Islet of Langerhans (tissue), 1 donor: ENCODE data around the gene GPR32.
"Not testable (repeated sequence)": the region's sequence is repeated elsewhere in the genome, so short reads cannot be mapped to it uniquely, and the experiment has no call there.

ENCODE experiments used
- FAIRE-seq: peaks from one replicate; lab custom pipeline; 2011; peaks lifted over from hg19 to GRCh38; lab: Jason Lieb, UNC

GPR32 gene

DNA sequence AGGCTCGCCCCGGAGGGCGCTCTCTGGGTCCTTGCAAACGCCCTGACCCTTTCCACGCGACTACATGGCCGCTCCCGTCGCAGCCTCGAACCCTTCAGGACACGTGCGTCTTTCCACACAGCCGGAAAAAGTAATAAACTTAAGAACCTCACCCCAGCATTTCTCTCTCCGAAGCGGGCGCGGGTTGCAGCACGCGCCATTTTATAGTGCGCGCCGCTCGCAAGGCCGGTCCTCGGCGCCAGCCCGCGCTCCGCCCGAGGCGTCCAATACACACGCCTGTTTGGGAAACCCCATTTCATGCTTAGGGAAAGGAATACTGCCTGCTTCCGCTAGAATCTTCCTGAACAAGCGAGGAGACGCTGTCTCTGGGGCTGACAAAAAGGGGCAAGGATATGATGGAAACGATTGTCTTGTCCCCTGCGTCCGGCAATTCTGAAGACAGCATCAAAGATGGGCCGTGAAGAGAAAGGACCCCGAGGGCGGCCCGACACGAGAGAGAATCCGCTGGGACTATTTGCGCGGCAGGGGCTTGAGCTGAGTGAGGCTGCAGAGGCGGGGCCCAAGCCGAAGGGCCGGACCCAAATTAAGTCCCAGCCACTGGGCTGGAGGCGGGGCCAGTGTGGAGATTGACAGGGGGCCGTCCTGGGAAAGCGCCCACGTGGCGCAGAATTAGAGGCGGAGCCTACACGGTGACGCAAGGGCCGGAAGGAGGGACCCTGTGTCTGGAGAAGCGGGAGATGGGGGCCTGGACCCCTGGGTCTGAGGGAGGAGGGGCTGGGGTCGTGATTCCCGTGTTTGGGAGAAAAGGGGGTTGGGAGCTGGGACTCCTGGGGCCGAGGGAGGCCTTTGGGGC lies 34.4 kb downstream of the GPR32 start:
- peak; percentile 79 for FAIRE-seq

DNA sequence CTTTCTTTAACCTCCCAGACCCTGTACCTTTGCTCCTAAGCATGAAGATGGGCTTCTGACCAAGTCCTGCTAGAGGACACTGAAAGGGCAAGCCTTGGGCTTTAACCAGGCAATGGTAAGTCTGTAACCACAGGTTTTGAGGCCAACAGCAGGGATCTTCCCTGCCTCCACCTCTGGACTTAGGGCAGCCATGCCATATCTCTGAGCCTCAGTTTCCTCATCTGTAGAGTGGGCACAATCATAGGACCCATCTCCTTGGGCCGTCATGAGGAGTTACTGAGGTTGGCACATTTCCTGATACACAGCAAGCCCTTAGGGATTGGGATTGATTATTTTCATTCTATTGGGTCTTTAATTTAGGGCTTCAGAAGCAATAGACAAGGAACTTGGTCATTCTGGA lies 38.6 kb downstream of the GPR32 start:
- FAIRE-seq: no peak

DNA sequence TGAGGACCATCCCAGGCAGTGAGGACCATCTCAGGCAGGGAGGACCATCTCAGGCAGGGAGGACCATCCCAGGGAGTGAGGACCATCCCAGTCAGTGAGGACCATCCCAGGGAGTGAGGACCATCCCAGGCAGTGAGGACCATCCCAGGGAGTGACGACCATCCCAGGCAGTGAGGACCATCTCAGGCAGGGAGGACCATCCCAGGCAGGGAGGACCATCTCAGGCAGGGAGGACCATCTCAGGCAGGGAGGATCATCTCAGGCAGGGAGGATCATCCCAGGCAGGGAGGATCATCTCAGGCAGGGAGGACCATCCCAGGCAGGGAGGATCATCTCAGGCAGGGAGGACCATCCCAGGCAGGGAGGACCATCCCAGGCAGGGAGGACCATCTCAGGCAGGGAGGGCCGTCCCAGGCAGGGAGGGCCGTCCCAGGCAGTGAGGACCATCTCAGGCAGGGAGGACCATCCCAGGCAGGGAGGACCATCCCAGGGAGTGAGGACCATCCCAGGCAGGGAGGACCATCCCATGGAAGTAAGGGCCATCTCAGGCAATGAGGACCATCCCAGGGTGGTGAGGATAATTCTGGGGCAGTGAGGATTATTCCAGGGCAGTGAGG lies 41.5 kb downstream of the GPR32 start:
- FAIRE-seq: not testable (repeated sequence)

DNA sequence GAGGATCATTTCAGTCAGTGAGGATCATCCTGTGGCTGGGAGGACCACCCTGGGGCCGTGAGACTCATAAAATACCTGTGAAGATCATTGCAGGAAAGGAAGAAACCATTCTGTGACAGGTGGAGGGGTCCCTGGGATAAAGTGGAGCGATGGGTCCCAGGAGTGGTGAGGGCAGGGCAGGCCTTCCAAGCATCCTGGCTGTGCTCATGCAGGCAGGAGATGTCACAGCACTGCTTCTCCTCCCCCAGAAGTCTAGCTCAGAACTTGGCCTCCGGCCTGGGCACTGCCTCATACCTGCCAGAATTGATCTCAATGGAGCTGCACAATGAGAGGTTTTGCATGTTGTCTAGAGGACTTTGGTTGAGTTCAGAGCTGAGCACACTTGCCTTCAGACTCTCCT lies 42.2 kb downstream of the GPR32 start:
- no peak for FAIRE-seq

DNA sequence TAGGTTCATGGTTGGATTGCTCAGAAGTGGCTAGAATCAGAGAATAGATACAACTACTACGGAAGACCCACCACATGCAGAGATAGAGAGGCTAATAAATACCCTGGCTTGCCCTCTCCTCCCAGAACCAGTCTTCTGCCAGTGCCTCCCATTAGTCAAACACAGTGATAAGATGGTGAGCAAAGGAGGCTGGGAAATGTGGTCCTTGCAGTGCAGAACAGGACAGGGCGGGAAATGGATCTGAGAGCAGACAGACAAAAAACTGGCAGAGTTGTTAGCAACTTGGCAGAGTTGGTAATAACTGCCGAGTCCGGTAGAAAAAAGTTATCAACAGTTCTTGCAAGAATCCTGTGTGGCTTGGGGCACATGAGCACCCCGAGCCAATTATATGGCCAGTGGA lies 44.6 kb downstream of the GPR32 start:
- no peak for FAIRE-seq

DNA sequence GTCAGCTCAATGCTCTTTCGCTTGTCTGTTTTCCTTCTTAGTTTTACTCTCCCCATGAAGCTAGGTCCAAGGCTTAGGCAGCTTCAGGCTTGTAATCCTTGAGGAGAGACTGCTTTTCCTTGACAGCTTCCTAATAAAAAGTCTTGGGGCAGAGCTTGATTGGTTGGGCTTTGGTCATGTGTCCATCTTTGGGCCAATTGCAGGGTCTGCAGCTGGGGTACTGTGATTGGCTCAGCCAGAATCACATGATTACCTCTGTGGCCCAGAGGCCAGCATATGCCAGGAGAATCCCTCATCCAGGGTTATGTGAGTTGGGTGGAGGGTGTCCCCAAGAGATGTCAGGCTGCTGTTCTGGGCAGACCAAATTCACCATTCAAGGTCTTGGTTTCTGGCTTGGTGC lies 45.2 kb downstream of the GPR32 start:
- no peak for FAIRE-seq

DNA sequence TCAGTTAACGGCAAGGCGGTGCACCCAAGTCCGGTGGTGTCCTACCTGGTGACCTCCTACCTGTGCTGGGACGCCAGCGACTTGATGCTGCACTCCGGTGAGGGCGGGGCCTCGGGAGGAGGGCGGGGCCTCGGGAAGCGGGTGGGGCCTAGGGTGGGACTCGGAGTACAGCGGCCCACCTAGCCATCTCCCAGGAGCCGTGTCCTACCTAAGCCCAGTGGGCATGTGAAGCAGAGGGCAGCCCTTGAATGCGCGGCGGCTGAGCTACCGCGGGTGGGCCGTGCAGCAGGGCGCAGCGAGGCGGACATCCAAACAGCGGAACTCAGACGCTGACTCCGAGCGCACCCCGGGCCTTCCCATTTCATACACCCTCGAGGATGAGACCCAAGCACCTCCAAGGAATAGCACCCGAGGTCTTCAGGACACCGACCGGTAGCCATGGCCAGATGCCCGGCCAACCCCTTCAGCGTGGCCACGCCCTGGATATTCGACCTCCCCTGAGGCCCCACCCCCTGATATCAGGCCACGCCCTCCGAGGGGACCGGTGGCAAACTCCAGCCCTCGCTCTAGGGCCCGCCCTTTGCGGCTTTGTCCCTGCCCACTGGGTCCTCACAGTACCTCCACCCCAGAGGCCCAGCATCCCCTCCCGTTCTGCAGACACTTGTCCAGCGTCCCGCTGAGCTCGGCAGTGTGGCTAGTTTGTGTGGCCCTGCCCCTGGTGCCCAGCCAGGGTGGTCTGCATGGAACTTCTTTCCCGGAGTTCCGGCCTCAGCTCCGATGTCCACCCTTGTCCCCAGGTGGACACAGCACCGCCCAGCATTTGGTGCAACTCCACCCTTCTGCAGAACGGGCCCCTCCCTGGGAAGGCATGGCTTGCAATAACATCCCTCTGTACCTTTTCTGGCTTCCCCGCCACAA lies 47.9 kb downstream of the GPR32 start:
- FAIRE-seq: no peak

DNA sequence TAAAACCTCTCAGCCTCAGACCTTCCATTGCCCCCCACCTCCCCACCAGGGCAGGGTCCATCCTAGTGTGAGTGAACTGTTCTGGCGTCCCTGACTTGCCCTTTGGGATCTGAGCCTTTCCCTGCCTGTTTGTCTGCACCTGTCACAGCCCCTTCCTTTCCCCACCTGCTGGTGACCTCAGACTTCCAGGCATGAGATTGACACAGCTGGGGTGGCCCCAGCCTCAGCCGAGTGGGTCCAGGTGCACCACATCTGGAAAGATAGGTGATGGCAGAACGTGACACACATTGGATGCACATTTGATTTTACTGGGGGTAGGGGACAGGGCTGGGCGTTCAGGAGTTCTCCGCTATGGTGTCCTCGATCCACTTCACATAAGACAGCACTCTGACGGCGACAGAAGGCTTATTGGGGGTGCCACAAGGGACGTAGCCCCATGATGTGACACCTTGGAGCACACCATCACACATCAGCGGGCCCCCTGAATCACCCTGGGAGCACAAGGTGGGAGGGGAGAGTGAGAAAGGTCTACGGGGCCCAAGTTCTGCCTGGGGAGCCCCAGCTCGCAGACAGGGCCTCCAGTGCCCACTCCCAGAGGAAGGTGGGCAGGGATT lies 48.7 kb downstream of the GPR32 start:
- FAIRE-seq: no peak

DNA sequence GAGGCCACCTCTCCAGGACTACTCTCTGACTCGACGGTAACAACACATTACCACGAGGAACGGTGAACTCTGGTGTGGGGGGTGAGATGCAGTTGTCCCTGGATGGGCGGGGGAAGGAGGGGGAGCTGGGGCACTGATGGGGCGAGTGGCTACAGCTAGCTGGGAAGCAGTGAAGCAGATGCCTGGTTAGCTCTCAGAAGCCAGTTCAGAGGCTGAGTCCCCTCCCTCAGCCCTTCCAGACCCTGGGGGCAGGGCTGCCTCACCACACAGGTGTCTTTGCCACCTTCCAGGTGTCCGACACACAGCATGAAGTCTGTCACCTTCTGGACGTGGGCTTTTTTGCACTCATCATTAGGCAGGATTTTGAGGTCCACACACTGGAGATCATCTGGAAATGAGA lies 49.4 kb downstream of the GPR32 start:
- FAIRE-seq: no peak

DNA sequence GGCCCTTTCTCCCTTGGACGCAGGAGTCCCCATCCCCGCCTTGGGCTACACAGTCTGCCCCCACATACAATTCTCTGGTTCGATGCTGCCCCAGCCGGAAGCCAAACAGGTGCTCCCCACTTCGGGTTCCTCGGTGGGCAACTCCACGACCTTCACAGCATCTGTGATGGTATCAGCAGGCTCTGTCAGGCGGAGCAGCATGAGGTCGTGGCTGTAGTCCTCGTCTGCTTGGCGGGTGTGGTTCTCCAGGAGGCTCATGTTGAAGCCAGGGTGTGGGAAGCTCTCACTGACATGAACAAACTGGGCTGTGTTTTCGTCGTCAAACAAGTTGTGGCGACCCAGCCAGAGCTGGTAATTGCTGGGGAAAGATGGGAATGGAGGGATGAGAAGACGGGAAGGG lies 49.8 kb downstream of the GPR32 start:
- no peak for FAIRE-seq

DNA sequence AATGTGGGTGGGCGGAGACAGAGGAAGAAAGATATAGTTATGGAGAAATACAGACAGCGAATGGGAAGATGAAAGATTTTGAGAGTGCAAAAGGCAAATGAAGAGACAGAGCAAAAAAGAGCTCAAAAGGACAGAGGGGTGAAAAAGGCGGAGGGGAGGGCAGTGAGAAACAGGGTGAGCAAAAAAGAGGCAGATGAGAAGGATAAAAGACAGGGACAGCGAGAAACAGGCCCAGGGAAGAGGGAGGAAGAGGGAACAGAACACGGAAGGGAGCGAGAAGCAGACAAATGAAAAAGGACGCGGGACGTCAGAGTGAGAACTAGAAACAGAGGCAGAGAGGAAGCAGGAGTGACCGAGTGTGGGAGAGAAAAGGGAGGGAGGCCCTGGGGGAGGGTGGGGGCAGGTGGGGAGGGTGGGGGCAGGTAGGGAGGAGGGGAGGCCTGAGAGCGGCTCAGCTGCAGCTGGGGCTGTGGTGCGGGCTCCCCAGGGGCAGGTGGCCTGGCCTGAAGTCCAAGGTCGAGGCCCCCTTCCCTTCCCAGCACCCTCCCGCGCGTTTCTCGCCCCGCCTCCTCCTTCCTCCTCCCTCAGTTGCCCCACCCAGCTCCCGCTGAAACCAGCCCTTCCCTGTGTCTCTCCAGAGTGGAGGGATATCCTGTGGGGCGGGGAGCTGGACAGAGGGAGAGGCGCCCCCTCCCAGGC lies 50.4 kb downstream of the GPR32 start:
- no peak for FAIRE-seq

DNA sequence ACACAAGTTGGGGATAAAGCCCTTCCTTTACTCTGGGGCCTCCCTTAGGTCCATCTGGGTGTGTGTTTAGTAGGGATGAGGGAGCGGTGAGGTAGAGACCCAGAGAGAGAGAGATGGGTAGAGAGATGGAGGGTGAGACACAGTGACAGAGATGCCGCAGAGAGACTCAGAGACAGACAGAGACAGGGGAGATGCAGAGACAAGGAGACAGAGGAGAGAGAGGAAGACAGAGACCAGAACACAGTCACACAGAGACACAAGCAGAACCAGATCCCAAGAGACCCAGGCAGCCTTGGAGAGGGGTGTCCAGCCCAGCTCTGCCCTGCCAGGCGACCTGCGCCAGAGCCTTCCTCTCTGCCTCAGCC lies 51.0 kb downstream of the GPR32 start:
- FAIRE-seq: no peak
